Loucy (cell line): ENCODE results near the gene DLD.
"Not testable (repeated sequence)": the region's sequence is repeated elsewhere in the genome, so short reads cannot be mapped to it uniquely, and the experiment has no call there.

ENCODE experiments used
- H2AFZ ChIP-seq: fragments of 200-600 bp; sonication (generic); 2 replicates; pipeline ENCODE4 v1.6.0; 2016; ENCODE audit warnings: antibody characterized with exemption, mild to moderate bottlenecking, low read length, moderate library complexity
- H3F3A ChIP-seq: fragments of 200-600 bp; 2 replicates; pipeline ENCODE4 v1.6.0; 2016; ENCODE audit warnings: antibody characterized with exemption, low read depth, mild to moderate bottlenecking
- H3K27me3 ChIP-seq: fragments of 200-600 bp; sonication (generic); 2 replicates; pipeline ENCODE4 v1.6.1; 2014; ENCODE audit warnings: low read length, mild to moderate bottlenecking; ENCODE audit not compliant: insufficient read depth, poor library complexity, severe bottlenecking
- H3K36me3 ChIP-seq: fragments of 200-600 bp; sonication (generic); 2 replicates; pipeline ENCODE4 v1.6.1; 2016; ENCODE audit warnings: low read length; ENCODE audit not compliant: insufficient read depth
- H3K4me1 ChIP-seq: fragments of 200-600 bp; sonication (generic); 2 replicates; pipeline ENCODE4 v1.5.1; 2014; ENCODE audit warnings: low read length, mild to moderate bottlenecking; ENCODE audit not compliant: insufficient read depth, poor library complexity, severe bottlenecking
- H3K4me2 ChIP-seq: fragments of 200-600 bp; sonication (generic); 2 replicates; pipeline ENCODE4 v1.6.0; 2014; ENCODE audit warnings: antibody characterized with exemption, low read length, low read depth, mild to moderate bottlenecking; ENCODE audit not compliant: poor library complexity, severe bottlenecking
- H3K4me3 ChIP-seq: fragments of 200-600 bp; sonication (generic); 2 replicates; pipeline ENCODE4 v1.5.1; 2014; ENCODE audit warnings: low read length, mild to moderate bottlenecking, mixed read lengths; ENCODE audit not compliant: poor library complexity, severe bottlenecking
- H3K79me2 ChIP-seq: fragments of 200-600 bp; sonication (generic); 2 replicates; pipeline ENCODE4 v1.6.1; 2014; ENCODE audit warnings: low read length; ENCODE audit not compliant: insufficient read depth
- H3K9ac ChIP-seq: fragments of 200-600 bp; sonication (generic); 2 replicates; pipeline ENCODE4 v1.6.0; 2014; ENCODE audit warnings: mild to moderate bottlenecking, low read depth, low read length, moderate library complexity; ENCODE audit not compliant: poor library complexity, severe bottlenecking
- H3K9me2 ChIP-seq: fragments of 200-600 bp; sonication (generic); replicated peaks from 2 replicates; pipeline ENCODE4 v1.6.1; 2016; ENCODE audit warnings: low read depth, low read length, mixed read lengths
- H3K9me3 ChIP-seq: fragments of 200-600 bp; sonication (generic); 2 replicates; pipeline ENCODE4 v1.6.1; 2014; ENCODE audit warnings: mild to moderate bottlenecking, antibody characterized with exemption, low read length, low read depth; ENCODE audit not compliant: insufficient read depth
- H4K20me1 ChIP-seq: fragments of 200-600 bp; sonication (generic); 2 replicates; pipeline ENCODE4 v1.6.0; 2014; ENCODE audit warnings: antibody characterized with exemption, low read length, mild to moderate bottlenecking; ENCODE audit not compliant: insufficient read depth, poor library complexity, severe bottlenecking
- EZH2phosphoT487 ChIP-seq: fragments of 200-600 bp; IDR thresholded peaks from 2 replicates; pipeline ENCODE4 v1.6.1; 2018; ENCODE audit warnings: antibody characterized with exemption, mild to moderate bottlenecking, moderate library complexity, borderline replicate concordance
- TF ChIP-seq, protein P1 (sequence below): fragments of 200-600 bp; sonication (generic); conservative IDR thresholded peaks from 2 replicates; pipeline ENCODE4 v1.5.1; 2014; ENCODE audit warnings: mild to moderate bottlenecking, antibody characterized with exemption, low read length

Gene DLD

DNA sequence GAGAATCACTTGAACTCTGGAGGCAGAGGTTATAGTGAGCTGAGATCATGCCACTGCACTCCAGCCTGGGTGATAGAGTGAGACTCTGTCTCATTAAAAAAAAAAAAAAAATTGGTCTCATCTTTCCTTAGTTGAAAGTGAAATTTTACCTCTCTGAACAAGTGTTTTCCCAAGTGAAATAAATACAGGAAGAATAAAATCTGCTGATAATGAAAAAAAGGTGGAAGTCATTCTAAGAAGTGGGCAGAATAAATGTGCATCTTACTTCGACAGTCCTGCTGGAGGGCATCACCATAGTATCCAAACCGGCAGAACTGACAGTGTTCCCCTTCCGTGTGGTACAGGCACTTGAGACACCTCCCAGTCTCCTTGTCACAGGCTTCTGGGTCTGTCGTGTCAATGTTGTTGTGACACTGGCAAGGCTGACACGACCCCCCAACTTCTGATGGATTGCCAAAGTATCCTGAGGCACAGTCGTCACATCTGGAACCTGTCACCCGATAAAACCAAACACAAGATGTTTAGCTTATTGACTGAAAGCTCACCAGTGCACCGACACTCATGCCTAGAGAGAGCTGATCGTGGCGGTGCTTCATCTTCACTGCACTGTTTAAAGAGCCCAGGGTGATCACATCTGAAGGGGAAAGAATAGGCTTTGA lies 62.4 kb downstream of the DLD start:
- Histone ChIP-seq H3K9ac (no peak overlapping the region), H3K36me3 (no peaks in the 10 kb centered on the region), H4K20me1 (no peaks in the 10 kb centered on the region), H3K27me3 (no peaks in the 10 kb centered on the region), H3K4me3 (no peak overlapping the region), H3K9me2 (no peaks in the 10 kb centered on the region), H3K9me3 (no peaks in the 10 kb centered on the region), H3K4me2 (no peak overlapping the region), H3F3A (no peaks in the 10 kb centered on the region), H3K4me1 (no peaks in the 10 kb centered on the region), H2AFZ (no peak overlapping the region), H3K79me2 (no peaks in the 10 kb centered on the region)
- TF ChIP-seq, protein P1, sequence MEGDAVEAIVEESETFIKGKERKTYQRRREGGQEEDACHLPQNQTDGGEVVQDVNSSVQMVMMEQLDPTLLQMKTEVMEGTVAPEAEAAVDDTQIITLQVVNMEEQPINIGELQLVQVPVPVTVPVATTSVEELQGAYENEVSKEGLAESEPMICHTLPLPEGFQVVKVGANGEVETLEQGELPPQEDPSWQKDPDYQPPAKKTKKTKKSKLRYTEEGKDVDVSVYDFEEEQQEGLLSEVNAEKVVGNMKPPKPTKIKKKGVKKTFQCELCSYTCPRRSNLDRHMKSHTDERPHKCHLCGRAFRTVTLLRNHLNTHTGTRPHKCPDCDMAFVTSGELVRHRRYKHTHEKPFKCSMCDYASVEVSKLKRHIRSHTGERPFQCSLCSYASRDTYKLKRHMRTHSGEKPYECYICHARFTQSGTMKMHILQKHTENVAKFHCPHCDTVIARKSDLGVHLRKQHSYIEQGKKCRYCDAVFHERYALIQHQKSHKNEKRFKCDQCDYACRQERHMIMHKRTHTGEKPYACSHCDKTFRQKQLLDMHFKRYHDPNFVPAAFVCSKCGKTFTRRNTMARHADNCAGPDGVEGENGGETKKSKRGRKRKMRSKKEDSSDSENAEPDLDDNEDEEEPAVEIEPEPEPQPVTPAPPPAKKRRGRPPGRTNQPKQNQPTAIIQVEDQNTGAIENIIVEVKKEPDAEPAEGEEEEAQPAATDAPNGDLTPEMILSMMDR, result no peak
- no peak for TF ChIP-seq EZH2phosphoT487

DNA sequence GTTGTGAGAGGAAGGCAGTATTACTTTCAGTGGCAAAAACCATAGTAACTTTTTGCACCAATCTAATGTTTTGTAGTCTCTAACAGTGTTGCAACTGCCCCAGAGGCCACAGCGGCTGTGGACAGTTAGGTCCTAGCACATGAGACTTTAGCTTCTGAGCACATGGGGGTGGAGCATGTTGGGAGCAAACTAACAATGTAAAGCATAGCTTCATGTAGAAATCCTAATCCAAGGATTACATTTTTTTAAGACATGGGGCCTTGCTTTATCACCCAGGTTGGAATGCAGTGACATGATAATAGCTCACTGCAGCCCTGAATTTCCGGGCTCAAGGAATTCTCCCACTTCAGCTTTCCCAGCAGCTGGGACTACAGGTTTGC lies 62.9 kb downstream of the DLD start:
- no peaks in the 10 kb centered on the region for H3K9me3 ChIP-seq
- no peaks in the 10 kb centered on the region for H3F3A ChIP-seq
- no peak overlapping the region for H2AFZ ChIP-seq
- H3K9ac ChIP-seq, result no peak overlapping the region
- H3K79me2 ChIP-seq, result no peaks in the 10 kb centered on the region
- no peaks in the 10 kb centered on the region for H4K20me1 ChIP-seq
- H3K4me1 ChIP-seq, result no peaks in the 10 kb centered on the region
- H3K4me3 ChIP-seq, result no peak overlapping the region
- no peaks in the 10 kb centered on the region for H3K36me3 ChIP-seq
- H3K4me2 ChIP-seq, result no peak overlapping the region
- H3K9me2 ChIP-seq, result no peaks in the 10 kb centered on the region
- no peak for TF ChIP-seq EZH2phosphoT487
- TF ChIP-seq, protein P1, result no peak
- no peaks in the 10 kb centered on the region for H3K27me3 ChIP-seq

DNA sequence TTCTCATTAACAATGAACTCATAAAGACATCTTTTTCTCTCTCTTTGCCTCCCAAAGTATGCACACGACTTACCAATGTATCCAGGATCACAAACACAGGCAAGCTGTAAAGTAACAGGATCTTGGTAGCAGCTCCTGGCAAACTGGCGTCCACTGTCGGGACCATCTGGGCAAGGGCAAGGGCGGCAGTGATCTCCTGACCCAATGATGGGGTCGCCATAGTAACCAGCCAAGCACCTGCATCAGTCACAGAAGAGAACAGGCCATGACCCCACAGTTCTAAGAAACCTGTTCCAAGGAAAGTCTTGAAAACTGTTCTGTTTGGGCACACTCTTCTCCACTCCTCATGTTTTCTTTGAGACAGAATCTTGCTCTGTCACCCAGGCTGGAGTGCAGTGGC lies 64.4 kb downstream of the DLD start:
- no peak overlapping the region for H3K9ac ChIP-seq
- H2AFZ ChIP-seq, result no peak overlapping the region
- no peaks in the 10 kb centered on the region for H3K79me2 ChIP-seq
- no peaks in the 10 kb centered on the region for H4K20me1 ChIP-seq
- H3K9me2 ChIP-seq, result no peaks in the 10 kb centered on the region
- H3K4me2 ChIP-seq, result no peak overlapping the region
- H3K4me3 ChIP-seq, result no peak overlapping the region
- no peaks in the 10 kb centered on the region for H3K36me3 ChIP-seq
- TF ChIP-seq EZH2phosphoT487, result no peak
- TF ChIP-seq, protein P1, result no peak
- H3K4me1 ChIP-seq, result no peaks in the 10 kb centered on the region
- H3K9me3 ChIP-seq, result no peaks in the 10 kb centered on the region
- H3F3A ChIP-seq, result no peaks in the 10 kb centered on the region
- H3K27me3 ChIP-seq, result no peaks in the 10 kb centered on the region

DNA sequence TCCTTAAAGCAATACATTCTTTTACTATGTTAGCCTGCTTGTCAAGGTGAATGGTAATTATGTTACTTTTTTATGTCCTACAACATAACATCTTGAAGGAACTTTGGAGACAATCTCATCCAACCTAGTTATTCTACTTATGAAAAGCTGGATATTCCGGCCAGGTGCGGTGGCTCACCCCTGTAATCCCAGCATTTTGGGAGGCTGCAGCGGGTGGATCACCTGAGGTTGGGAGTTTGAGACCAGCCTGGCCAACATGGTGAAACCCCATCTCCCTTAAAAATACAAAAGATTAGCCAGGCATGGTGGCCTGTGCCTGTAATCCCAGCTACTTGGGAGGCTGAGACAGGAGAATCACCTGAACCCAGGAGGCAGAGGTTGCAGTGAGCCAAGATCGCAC lies 66.0 kb downstream of the DLD start:
- not testable (repeated sequence) for H3K4me1 ChIP-seq, H3K9ac ChIP-seq, H3F3A ChIP-seq, H3K27me3 ChIP-seq, H3K9me3 ChIP-seq, H3K4me3 ChIP-seq, H3K36me3 ChIP-seq, H3K79me2 ChIP-seq, H2AFZ ChIP-seq, H4K20me1 ChIP-seq, H3K4me2 ChIP-seq, H3K9me2 ChIP-seq
